Endothelial cell of umbilical vein (primary cell): ENCODE measurements around the gene ALDH4A1.

ENCODE experiments used
- POLR2A ChIP-seq: IDR thresholded peaks from 2 replicates; pipeline ENCODE4 v1.6.1; 2012; ENCODE audit warnings: low read depth, mild to moderate bottlenecking, control low read depth, low read length
- TF ChIP-seq, protein P1 (sequence below), 2 donors: IDR thresholded peaks; 1 replicate in 1 of 2; 2 replicates in 1 of 2; pipeline ENCODE4 v1.5.1; 2011; ENCODE audit warnings: low read length in 2 of 2, mild to moderate bottlenecking in 2 of 2, moderate library complexity in 2 of 2, control low read depth in 1 of 2, inconsistent platforms in 1 of 2, low read depth in 1 of 2; ENCODE audit not compliant: insufficient read depth in 1 of 2; ENCODE audit errors: extremely low read depth in 1 of 2

GRCh38 chr1:18893120-18893519 is 9.2 kb downstream of the ALDH4A1 start:
- no peak for TF ChIP-seq POLR2A
- TF ChIP-seq, protein P1, sequence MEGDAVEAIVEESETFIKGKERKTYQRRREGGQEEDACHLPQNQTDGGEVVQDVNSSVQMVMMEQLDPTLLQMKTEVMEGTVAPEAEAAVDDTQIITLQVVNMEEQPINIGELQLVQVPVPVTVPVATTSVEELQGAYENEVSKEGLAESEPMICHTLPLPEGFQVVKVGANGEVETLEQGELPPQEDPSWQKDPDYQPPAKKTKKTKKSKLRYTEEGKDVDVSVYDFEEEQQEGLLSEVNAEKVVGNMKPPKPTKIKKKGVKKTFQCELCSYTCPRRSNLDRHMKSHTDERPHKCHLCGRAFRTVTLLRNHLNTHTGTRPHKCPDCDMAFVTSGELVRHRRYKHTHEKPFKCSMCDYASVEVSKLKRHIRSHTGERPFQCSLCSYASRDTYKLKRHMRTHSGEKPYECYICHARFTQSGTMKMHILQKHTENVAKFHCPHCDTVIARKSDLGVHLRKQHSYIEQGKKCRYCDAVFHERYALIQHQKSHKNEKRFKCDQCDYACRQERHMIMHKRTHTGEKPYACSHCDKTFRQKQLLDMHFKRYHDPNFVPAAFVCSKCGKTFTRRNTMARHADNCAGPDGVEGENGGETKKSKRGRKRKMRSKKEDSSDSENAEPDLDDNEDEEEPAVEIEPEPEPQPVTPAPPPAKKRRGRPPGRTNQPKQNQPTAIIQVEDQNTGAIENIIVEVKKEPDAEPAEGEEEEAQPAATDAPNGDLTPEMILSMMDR (IDR thresholded peaks at IDR 0.05; ENCODE audit: extremely low read depth in 1 of 2, insufficient read depth in 1 of 2, low read depth in 1 of 2, low read length in 2 of 2), result no peak
